HUDEP-2 (cell line): Measurements from ENCODE around the gene PRSS12.

ENCODE experiments used
- DNase-seq, 76 experiments: peaks; one replicate each; lab custom pipeline; 2025; ENCODE audit not compliant: unreplicated experiment in 76 of 76; lab: John Stamatoyannopoulos, UW

PRSS12 gene

DNA sequence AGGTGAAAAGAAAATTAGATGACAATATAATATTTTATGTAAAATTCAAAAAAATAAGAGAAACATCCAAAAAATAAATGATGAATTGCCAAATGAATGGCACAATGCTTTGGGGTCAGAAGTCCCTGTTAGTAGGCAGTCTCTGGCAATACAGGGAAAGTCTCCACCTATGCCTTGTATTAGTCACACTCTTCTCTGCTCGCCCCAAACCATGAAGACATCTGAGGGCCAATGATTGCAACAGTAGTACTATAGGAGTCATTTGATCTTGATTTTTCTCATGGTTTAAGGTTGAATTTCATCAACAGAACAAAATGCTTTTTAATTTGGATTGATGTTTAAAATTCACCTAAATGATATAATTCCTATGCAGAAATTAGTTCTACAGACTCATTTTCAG, 3.9 kb upstream of the PRSS12 start:
- DNase-seq = no peak

DNA sequence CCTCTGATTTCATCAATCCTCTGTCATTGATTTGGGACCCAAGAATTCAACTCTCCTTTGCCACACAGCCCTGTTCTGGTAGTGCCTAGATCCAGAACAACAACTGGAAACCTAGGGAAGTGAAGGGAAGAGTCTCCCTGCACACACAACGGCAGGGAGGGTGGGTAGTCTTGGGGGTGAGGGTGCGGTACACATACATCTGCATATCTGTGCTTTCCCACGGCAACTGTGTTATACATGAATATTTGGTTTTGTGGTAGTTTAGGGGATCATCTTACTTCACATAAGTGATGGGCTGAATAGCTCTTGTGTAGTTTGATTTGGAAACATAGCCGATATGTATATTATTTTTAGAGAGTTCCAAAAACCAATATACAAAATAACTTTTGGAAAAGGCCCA, 3.3 kb upstream of the PRSS12 start:
- no peak for DNase-seq

DNA sequence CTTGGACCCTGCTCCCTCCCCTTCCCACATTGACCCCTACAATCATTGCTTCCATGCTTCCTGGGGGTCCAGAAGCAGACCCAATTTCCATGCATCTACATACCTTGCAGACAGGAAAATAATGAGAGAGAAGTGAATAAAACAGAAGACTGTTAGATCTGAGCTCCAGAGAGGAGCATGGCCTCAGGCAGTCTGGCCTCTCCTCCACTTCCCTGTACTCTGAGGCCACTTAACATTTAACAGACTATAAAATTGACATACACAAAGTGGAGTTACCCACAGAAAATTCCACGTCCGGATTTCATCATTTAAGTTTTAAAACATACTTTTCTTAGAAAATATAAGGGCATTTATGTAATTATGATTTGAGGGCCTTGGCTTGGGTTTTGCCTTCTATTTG, 2.1 kb upstream of the PRSS12 start:
- DNase-seq = no peak

DNA sequence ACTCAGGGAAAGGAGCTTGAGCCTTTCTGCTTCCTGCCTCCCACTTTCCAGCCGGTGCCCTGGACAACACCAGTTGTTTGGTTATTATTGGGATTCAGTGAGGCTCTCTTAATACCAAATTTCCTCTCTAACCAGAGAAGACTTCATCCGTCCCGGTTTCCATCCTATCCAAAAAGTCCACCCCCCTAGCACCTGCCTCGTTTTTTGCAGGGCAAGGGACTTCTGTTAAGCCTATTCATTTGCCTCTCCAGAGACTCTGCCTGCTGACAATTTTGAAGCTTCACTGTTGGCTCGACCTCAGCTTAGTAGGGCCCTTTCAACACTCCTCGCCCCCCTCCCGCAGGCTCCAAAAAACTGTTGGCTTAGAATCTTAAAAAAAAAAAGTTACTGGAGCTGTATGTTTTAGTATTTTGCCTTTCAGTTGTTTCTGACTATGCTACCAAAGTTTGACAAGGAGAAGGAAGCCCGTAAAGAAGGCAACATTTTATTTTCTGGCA, 779 bp upstream of the PRSS12 start:
- DNase-seq = no peak

DNA sequence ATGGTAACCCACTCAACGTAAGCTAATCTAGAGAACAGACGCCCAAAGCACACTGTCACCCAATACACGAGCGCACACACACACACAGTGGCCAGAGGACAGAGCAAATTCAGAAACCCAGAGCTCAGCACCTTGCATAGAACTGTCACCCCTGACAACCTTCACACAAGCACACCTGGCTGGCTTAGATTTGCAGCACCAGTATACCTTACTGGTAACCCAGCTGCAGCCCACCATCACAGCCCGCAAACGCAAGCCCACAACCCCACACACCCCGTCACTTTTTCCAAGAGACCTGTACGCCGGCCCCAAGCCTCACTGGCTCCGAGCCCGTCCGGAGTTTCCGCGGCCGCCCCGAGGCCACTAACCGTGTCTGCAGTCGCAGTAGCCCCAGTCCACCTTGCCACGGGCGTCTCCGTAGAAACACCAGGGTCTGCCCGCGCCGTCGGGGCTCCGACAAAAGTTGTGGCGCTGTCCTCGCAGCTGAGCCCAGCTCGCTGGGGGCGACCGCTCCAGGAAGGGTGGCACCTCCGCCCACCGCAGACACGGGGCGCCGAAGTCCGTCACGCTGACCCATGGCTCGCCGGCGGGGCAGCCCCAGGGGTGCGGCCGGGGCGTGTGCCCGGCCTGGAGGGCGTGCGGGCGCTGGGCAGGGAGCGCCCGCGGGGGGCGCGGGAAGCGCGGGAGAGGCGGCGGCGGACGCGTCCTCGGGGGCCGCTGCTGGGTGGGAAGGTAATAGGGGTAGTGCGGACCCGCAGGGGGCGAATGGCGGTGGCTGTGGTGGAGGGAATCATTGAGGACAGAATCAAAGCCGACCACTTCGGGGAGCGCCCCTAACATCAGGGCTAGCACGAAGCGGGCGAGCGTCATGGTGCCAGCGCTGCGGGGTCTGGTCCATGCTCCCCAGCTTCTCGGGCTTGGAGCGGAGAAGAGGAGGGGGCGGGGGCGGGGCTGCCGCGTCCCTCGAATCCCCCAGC, 664 bp downstream of the PRSS12 start:
- peak in 8 of 76 experiments; percentile 1 to 10 (median 2) for DNase-seq

DNA sequence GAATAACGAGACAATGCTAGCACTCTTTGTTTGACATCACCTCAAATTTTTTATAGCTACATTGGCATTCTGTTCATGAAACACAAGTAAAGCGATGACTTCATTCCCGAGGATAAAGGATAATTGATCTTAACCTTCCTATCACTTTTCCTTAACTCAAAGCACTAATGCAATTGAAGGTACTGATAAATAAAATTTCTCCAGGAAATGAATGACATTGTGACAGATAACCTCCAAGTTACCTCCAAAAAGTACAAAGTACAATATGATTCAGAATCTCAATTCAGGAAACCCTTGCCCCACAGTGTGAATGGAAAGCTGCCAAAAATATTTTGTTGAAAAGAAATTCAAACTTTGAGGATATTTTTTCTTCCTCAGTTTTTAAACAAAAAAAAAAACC, 1.8 kb downstream of the PRSS12 start:
- DNase-seq = no peak

DNA sequence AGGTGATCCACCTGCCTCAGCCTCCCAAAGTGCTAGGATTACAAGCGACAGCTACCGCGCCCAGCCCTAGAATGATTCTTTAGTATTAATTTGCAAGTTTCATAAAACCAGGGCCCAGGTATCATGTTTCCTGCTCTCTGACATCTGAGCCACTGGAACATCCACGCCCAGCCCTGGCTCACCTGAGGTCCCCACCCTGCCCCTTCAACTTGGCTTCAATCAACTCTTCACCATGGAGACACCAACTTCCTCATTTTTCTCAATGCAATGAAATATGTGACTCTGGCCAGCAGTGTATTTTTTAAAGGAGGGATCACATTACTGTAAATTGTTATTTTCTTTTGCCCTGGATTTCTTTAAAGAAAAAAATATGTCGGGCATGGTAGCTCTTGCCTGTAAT, 3.9 kb downstream of the PRSS12 start:
- no peak for DNase-seq

DNA sequence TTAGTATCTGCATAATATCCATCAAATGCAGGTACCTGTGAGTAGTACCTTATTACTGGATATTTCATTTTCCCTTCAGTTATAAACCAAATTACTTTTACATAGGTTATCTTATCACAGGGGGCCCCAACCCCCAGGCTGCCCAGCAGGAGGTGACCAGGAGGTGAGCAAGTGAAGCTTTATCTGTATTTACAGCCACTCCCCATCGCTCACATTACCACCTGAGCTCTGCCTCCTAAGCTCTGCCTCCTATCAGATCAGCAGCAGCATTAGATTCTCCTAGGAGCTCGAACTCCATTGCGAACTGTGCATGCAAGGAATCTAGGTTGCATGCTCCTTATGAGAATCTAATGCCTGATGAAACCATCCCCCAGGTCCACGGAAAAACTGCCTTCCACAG, 6.3 kb downstream of the PRSS12 start:
- no peak for DNase-seq

DNA sequence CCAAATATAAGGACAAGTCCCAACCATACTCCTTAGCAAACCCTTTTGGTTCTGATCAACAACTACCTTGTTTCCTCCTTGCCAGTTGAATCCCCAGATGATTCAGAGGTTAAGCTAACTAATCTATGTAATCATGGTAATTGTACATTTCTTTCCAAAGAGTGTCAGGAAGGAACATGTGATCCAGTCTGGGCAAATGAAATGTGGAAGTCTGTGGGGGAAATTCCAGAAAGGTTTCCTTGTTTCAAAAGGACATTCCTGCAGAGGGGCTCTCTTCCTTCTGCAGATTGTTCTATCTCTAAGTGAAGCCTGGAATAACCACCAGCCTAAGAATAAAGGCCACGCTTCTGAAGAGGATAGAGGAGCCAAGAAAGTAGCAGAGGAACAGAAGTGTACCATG, 7.0 kb downstream of the PRSS12 start:
- DNase-seq = no peak

DNA sequence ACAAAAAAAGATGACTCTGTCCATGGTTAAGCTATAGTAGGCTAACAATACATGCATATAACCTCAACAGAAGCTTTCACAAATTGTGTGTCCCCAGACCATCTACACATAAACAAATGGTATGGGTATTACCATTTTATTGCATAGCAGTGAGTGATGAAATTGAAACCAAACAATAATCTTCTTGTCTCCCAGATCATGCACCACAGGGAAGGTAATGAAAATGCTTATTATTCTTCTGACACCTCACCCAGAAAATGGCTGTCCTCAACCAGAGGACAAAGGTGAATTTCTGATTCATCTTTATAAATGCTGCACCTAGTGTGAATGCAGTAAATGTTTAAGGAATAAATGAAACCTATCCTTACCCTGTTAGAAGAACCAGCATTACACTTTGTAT, 8.0 kb downstream of the PRSS12 start:
- no peak for DNase-seq

DNA sequence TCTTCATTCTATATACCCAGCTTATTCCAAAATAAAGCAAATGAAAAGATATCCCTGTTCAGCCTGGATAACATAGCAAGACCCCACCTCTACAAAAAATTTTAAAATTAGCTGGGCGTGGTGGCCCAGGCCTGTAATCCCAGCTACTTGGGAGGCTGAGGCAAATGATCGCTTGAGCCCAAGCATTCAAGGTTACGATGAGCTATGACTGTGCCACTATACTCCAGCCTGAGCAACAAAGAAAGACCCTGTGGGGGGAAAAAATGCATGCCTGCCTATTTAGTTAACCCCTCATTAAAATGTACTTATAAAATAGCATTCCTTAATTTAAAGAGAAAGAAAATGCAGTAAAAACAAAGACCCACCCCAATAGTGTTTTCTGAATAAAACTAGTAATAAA, 9.3 kb downstream of the PRSS12 start:
- DNase-seq = no peak

DNA sequence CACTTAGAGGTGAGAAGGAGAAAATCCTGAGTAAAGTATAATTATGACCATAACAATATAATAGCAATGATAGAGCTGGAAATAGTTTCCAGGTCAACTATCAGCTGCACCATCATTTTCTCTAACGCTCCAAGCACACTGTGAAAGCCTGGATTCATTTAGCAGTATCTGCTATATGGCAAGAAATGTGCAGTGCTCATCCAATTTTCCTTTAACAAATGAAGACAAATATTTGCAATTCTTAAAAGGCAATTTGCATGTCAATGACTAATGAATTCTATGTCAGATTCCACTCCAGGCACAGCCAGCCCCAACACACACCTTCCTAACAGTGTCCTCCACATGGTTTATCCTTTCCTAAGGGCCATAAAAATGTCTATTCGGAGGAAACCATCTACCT, 12.7 kb downstream of the PRSS12 start:
- DNase-seq = no peak

DNA sequence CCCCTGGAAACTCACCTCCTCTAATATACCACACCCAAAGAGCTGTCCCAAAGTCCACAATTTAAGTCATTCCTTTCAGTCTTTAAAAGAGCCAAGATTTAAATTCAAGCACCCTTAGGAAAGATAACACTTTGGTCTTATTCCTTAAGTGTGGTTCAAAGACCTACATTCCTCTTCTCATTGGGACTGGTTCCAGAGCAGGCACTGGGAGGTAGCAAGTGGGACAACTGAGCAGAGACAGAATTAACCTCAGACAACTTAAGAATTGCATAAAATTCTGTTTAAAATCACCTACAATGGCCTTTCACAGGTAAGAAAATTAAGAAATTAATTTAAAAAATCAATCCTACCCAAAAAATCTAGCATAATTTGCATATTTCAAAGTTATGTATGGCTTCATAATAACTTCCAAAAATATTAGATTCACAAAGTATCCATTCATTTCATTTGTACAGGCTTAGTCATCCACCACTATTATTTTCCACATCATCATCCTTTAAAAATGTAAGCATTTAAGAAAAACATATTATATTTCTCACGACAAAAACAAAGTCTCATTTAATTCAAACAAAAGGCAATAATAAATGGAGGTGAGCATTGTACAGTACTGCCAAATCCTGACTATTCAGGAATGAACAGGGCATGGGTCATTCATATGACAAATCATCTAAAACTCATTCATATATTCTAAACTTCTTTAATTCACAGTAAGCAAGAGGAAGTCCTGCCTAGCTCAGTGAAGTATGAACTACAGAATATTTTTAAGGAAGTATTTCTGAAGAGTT, 13.6 kb downstream of the PRSS12 start:
- no peak for DNase-seq

DNA sequence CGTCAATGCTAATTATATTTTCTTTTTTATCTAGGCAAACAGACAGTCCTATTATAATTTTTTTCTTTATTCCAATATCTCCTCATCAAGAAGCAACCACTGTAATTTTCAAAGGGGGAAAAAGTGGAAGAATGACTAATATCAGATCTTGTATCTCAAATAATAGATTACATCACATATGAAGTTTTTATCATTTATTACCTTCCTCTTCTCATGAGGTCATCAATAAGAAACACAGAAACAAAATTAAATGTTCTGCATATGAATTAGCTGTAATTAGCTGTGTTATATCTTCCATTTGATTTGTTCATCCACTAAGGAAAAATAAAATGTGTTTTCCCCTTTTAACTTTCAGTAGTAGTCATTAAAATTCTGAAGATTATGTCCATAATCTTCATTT, 14.3 kb downstream of the PRSS12 start:
- DNase-seq = no peak

DNA sequence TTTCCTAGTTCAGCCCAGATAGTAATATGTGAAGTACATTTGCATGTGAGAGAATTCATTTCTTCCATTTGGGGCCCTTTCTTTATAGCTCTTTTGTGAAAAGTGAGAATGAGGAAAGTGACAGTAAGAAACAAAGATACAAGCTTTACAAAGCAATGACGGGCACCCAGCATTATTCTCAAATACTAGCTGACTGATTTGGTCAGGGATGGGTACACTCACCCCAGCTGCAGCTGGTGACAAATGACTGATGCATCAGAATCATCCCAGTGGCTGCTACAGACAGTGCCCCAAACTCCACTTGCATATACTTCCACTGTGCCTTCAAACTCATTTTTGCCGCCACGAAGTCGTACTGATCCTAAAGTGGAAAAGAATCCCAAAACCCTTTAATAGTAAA, 14.8 kb downstream of the PRSS12 start:
- no peak for DNase-seq

DNA sequence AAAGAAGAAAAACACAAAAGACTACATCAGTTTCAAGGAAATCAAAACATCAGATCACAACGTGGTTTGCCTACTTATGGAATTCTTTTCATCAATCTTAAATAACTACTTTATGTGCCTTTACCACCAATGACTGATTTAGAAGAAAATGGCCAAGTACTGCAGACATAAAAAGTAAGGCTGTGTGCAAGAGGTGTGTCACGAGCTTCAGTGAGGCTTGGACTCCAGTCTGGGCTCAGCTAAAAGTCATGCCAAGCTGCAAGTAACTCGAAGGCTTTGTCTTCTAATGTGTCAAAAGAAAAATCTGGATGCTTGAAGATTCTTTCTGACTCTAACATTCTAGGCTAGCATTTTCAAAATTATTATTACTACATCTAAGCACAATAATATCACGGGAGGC, 17.0 kb downstream of the PRSS12 start:
- DNase-seq = no peak

DNA sequence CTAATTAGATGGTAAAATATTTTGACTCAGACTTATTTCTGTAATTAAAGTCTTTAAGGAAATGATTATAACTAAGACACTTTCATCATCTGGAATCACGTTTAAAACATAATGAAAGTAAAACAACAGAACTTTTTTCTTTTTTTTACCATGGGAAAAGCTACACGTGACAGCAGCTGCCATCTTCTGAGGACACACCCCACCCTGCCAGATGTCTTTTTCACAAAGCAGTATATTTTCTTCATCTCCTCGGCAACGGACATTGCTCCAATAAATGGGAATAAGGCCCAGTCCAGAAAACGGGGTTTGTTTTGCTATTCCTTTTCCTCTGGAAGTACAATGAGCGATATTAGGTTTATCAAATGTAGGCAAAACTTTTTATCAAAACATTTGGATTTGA, 17.5 kb downstream of the PRSS12 start:
- no peak for DNase-seq

DNA sequence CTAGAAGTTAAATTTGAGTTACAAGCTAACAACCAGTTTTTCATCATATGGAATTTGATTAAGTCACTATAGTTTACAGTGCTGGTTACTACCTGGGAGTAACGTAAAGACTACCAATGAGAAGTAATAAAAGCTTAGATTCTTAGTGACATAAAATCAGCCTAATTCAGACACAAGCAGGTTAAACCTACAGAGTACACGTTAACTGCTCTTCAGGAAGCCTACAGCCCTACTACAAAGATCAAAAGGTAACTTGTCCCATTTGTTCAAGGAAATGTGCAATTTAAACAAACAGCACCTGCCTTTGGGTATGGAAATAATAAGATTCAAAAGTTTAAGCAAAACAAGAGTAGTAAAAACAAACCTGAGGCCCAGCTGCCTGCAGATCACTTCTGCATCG, 21.5 kb downstream of the PRSS12 start:
- DNase-seq = no peak

DNA sequence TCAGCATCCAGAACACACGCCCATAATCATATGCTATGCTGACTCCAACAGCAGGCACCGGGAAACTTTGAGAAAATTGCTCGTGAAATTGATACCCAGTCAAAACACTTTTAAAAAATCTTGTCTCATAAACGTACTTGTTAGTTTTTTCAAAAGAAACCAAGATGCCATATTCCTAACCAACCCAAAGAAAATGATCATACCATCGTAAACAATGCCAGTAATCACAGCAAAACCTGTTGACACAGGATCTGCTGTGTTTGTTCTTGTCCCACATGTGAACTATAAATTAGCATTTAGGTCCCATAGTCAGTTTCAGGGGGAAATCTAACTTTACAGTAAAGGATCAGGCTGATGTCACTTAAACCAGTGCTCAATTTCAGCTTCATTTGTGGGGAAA, 23.0 kb downstream of the PRSS12 start:
- no peak for DNase-seq

DNA sequence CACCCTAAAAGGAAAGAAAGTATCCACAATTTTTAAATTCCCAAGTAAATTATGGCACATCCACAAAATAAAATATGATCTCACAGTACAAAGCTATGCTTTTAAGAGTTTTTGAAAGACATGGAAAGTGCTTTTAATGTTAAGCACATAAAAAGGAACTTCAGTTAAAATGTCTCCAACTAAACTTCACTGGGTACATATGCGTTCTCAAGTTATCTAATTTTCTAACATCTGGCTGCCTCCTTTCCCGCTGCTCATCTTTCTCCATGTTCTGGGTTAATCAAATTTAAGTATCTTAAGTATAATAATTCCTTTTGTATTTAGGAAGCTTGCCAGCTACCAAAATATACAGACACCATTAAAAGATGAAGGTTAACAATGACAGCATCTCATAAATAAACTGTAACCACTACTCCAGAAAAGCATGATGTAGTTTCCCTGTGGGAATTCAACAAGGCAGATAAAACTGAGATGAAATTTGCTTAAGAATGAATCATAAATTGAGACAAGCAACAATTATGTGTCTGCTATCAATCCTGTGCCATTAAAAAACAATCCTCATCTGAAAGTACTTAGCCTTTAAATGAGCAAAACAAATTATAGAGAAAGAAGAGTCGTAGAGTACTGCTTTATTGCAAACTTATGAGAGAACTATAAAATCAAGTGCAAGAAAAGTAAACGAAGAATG, 25.1 kb downstream of the PRSS12 start:
- no peak for DNase-seq

DNA sequence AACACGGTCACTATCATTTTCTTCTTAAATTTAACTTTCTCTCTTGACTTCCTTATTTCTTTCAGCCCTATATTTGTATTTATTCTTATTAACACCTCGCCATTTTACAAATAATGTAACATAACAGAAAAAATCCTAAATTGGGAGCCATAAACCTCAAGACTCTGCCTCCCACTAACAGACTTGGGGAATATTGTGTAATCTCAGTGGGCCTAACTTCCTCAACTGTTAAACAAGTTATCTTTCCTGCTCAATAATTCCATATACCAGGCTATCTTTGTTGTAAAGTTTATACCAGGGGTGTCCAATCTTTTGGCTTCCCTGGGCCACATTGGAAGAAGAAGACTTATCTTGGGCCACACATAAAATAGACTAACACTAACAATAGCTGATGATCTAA, 26.2 kb downstream of the PRSS12 start:
- no peak for DNase-seq
